WTC11 (cell line): Measurements from ENCODE around the gene SYT7. TPM values are rescaled to one million over a fixed set of nuclear protein-coding genes. Genes with fewer than 3 reads are reported as not detected.
A peak's percentile ranks its signal among the peaks of the same experiment; 100 is the strongest.

ENCODE experiments used
- ATAC-seq: fragments of 200-7000 bp; cut with Tn5 transposase; 2 replicates; pipeline ENCODE4 v1.10.0; 2021; ENCODE audit warnings: mild to moderate bottlenecking, moderate library complexity
- CTCF ChIA-PET: fragments of 300-600 bp; sonication (Branson Sonifier 250); formaldehyde crosslinking; loops from one replicate; lab custom pipeline; 2021; ENCODE audit warnings: antibody characterized with exemption; lab: Charles Lee
- POLR2A ChIA-PET: fragments of 350-600 bp; sonication (Branson Sonifier 250); formaldehyde crosslinking; loops from one replicate; lab custom pipeline; 2021; ENCODE audit warnings: antibody characterized with exemption; lab: Charles Lee
- DNase-seq: peaks from one replicate; pipeline ENCODE4 v3.0.0; 2021; ENCODE audit warnings: low spot score
- H3K27ac Mint-ChIP-seq: 2 replicates; pipeline ENCODE4 v1.8.0; 2021; ENCODE audit warnings: mixed read lengths
- H3K27me3 Mint-ChIP-seq: 2 replicates; pipeline ENCODE4 v1.8.0; 2021; ENCODE audit warnings: low read depth, mild to moderate bottlenecking, moderate library complexity, mixed read lengths
- H3K36me3 Mint-ChIP-seq: 2 replicates; pipeline ENCODE4 v1.8.0; 2021; ENCODE audit warnings: mixed read lengths
- H3K4me1 Mint-ChIP-seq: 2 replicates; pipeline ENCODE4 v1.8.0; 2022; ENCODE audit warnings: mixed read lengths
- H3K4me3 Mint-ChIP-seq: 2 replicates; pipeline ENCODE4 v1.8.0; 2021; ENCODE audit warnings: mild to moderate bottlenecking, moderate library complexity, mixed read lengths
- H3K9me3 Mint-ChIP-seq: 2 replicates; pipeline ENCODE4 v1.8.0; 2021; ENCODE audit warnings: mixed read lengths
- AFF4 ChIP-seq: sonication (generic); formaldehyde crosslinking; IDR thresholded peaks from 2 replicates; pipeline ENCODE4 v1.8.1; 2023; ENCODE audit warnings: mild to moderate bottlenecking, missing genetic modification reagents, borderline replicate concordance
- ARID4B ChIP-seq: sonication (generic); formaldehyde crosslinking; IDR thresholded peaks from 2 replicates; pipeline ENCODE4 v1.8.0; 2023; ENCODE audit warnings: missing genetic modification reagents, mild to moderate bottlenecking, borderline replicate concordance
- CREM ChIP-seq: sonication (generic); formaldehyde crosslinking; IDR thresholded peaks from 2 replicates; pipeline ENCODE4 v1.8.1; 2022; ENCODE audit warnings: mild to moderate bottlenecking, missing genetic modification reagents, moderate library complexity
- CTCF ChIP-seq: fragments of 200-600 bp; IDR thresholded peaks from 2 replicates; pipeline ENCODE4 v1.8.0; 2022; ENCODE audit warnings: antibody characterized with exemption
- E2F5 ChIP-seq: sonication (generic); formaldehyde crosslinking; IDR thresholded peaks from 2 replicates; pipeline ENCODE4 v1.8.1; 2022; ENCODE audit warnings: mild to moderate bottlenecking, moderate library complexity, missing genetic modification reagents
- ESRRA ChIP-seq: sonication (generic); formaldehyde crosslinking; IDR thresholded peaks from 2 replicates; pipeline ENCODE4 v1.8.1; 2022; ENCODE audit warnings: mild to moderate bottlenecking, missing genetic modification reagents, borderline replicate concordance
- FOXP4 ChIP-seq: sonication (generic); formaldehyde crosslinking; IDR thresholded peaks from 2 replicates; pipeline ENCODE4 v1.8.0; 2022; ENCODE audit warnings: mild to moderate bottlenecking, missing genetic modification reagents
- GRHL2 ChIP-seq: fragments of 250-450 bp; sonication (Bioruptor Pico); IDR thresholded peaks from 2 replicates; pipeline ENCODE4 v1.8.0; 2022; ENCODE audit warnings: mild to moderate bottlenecking, moderate library complexity; ENCODE audit not compliant: insufficient replicate concordance, severe bottlenecking
- JUN ChIP-seq: sonication (generic); formaldehyde crosslinking; IDR thresholded peaks from 2 replicates; pipeline ENCODE4 v1.8.0; 2023; ENCODE audit warnings: mild to moderate bottlenecking, missing genetic modification reagents
- MXD4 ChIP-seq: fragments of 250-450 bp; sonication (Bioruptor Pico); IDR thresholded peaks from 2 replicates; pipeline ENCODE4 v1.8.0; 2021; ENCODE audit warnings: mild to moderate bottlenecking, moderate library complexity, borderline replicate concordance
- NFYB ChIP-seq: sonication (generic); formaldehyde crosslinking; conservative IDR thresholded peaks from 2 replicates; pipeline ENCODE4 v1.8.0; 2022; ENCODE audit warnings: low read depth, missing genetic modification reagents
- PRDM15 ChIP-seq: sonication (generic); formaldehyde crosslinking; IDR thresholded peaks from 2 replicates; pipeline ENCODE4 v1.8.0; 2022; ENCODE audit warnings: missing genetic modification reagents
- ZNF263 ChIP-seq: sonication (generic); formaldehyde crosslinking; IDR thresholded peaks from 2 replicates; pipeline ENCODE4 v1.8.1; 2022; ENCODE audit warnings: low read depth, mild to moderate bottlenecking, moderate library complexity, missing genetic modification reagents
- total RNA-seq: library from RNA; stranded (reverse); gene quantifications from 3 replicates; pipeline ENCODE4 v1.2.3, GENCODE V29; 2021

The SYT7 gene
- total RNA-seq, 1 experiment from 2014 or later = 12.5 TPM

- TF ChIP-seq NFYB (CRISPR knock-in tag) = no peak
- TF ChIP-seq MXD4 (CRISPR knock-in tag) = no peak
- no peak for TF ChIP-seq JUN (CRISPR knock-in tag)
- TF ChIP-seq, all 79 proteins: peak for 0
Measured at GRCh38 chr11:61474013-61474643, 106.7 kb downstream of the SYT7 start (continued).

- Mint-ChIP-seq H3K27ac (peak overlapping the region; percentile 17; the same call in 1 of the 2 replicates), H3K27me3 (peaks cover 3% of the 10 kb centered on the region; the same call in 1 of the 2 replicates), H3K4me1 (peaks cover 7% of the 10 kb centered on the region), H3K36me3 (peaks cover 12% of the 10 kb centered on the region; the same call in 1 of the 2 replicates), H3K4me3 (no peak overlapping the region), H3K9me3 (no peaks in the 10 kb centered on the region)
- ATAC-seq (no peak), DNase-seq (no peak)
- CTCF ChIA-PET = interaction anchor here (0.6 to 2.9 kb wide), 8 partner anchors 9 to 192 kb away, joined by 3 to 17 read pairs (median 4); no protein-coding TSS in a partner anchor
- no peak for TF ChIP-seq PRDM15
- no peak for TF ChIP-seq CREM
- TF ChIP-seq GRHL2 = no peak
- TF ChIP-seq ESRRA = no peak
- TF ChIP-seq CTCF = no peak
- TF ChIP-seq ZNF263 (CRISPR knock-in tag) = no peak
- TF ChIP-seq ARID4B (CRISPR knock-in tag) = no peak
- TF ChIP-seq E2F5 = no peak
- TF ChIP-seq AFF4 (CRISPR knock-in tag) = no peak
- TF ChIP-seq FOXP4 (CRISPR knock-in tag) = no peak
- POLR2A ChIA-PET = no interaction called here
Measured at GRCh38 chr11:61473370-61474012, 107.4 kb downstream of the SYT7 start.
